Keratinocyte (primary cell): ENCODE data around the gene LRP1B. TPM values are rescaled to one million over a fixed set of nuclear protein-coding genes. Genes with fewer than 3 reads are reported as not detected.

Experiments used
- DNase-seq: peaks from one replicate; pipeline ENCODE4 v3.0.0-alpha.2; 2011; ENCODE audit warnings: low read depth, missing footprints, low spot score
- FAIRE-seq: peaks from 2 replicates; lab custom pipeline; 2011; peaks lifted over from hg19 to GRCh38; lab: Jason Lieb, UNC
- H2AFZ ChIP-seq: 2 replicates; pipeline ENCODE4 v1.6.0; 2012; ENCODE audit warnings: low read length, control low read depth, inconsistent platforms; ENCODE audit not compliant: control insufficient read depth
- H3K27ac ChIP-seq: 2 replicates; pipeline ENCODE4 v1.5.1; 2011; ENCODE audit warnings: low read length; ENCODE audit not compliant: control insufficient read depth, insufficient read depth
- H3K27me3 ChIP-seq: 3 replicates; pipeline ENCODE4 v1.6.0; 2011; ENCODE audit warnings: low read length; ENCODE audit not compliant: control insufficient read depth, insufficient read depth; ENCODE audit errors: extremely low read depth
- H3K36me3 ChIP-seq, 2 experiments: 2 replicates in 1 of 2; 3 replicates in 1 of 2; pipeline ENCODE4 v1.5.1; 2011; ENCODE audit warnings: low read length in 2 of 2, mild to moderate bottlenecking in 1 of 2; ENCODE audit not compliant: control insufficient read depth in 2 of 2, insufficient read depth in 2 of 2; ENCODE audit errors: extremely low read depth in 1 of 2
- H3K4me1 ChIP-seq: 3 replicates; pipeline ENCODE4 v1.5.1; 2011; ENCODE audit warnings: low read length; ENCODE audit not compliant: control insufficient read depth, insufficient read depth; ENCODE audit errors: extremely low read depth
- H3K4me2 ChIP-seq: 3 replicates; pipeline ENCODE4 v1.6.0; 2011; ENCODE audit warnings: low read depth, low read length; ENCODE audit not compliant: control insufficient read depth, insufficient read depth; ENCODE audit errors: extremely low read depth
- H3K4me3 ChIP-seq, 3 experiments: fragments of 200-600 bp in 1 of 3; sonication (generic) in 1 of 3; 2 replicates in 2 of 3; 3 replicates in 1 of 3; pipeline ENCODE4 v1.5.1; 2011 to 2016; ENCODE audit warnings: low read length in 3 of 3, mild to moderate bottlenecking in 3 of 3, control low read depth in 2 of 3, inconsistent platforms in 1 of 3, low read depth in 1 of 3, mixed read lengths in 1 of 3, mixed run types in 1 of 3, moderate library complexity in 1 of 3; ENCODE audit not compliant: control insufficient read depth in 2 of 3, insufficient read depth in 2 of 3; ENCODE audit errors: extremely low read depth in 1 of 3
- H3K79me2 ChIP-seq: 2 replicates; pipeline ENCODE4 v1.6.0; 2012; ENCODE audit warnings: low read length; ENCODE audit not compliant: control insufficient read depth, insufficient read depth
- H3K9ac ChIP-seq: 3 replicates; pipeline ENCODE4 v1.6.0; 2011; ENCODE audit warnings: low read length; ENCODE audit not compliant: control insufficient read depth, insufficient read depth; ENCODE audit errors: extremely low read depth
- H3K9me1 ChIP-seq: 3 replicates; pipeline ENCODE4 v1.6.0; 2011; ENCODE audit warnings: low read length; ENCODE audit not compliant: control insufficient read depth, insufficient read depth; ENCODE audit errors: extremely low read depth
- H3K9me3 ChIP-seq: 2 replicates; pipeline ENCODE4 v1.5.1; 2012; ENCODE audit warnings: low read depth, low read length; ENCODE audit not compliant: control insufficient read depth
- H4K20me1 ChIP-seq: 3 replicates; pipeline ENCODE4 v1.6.0; 2011; ENCODE audit warnings: low read length; ENCODE audit not compliant: control insufficient read depth, insufficient read depth; ENCODE audit errors: extremely low read depth
- CTCF ChIP-seq, 3 experiments: IDR thresholded peaks in 1 of 3; conservative IDR thresholded peaks in 1 of 3; optimal IDR thresholded peaks in 1 of 3; 2 replicates in 2 of 3; 3 replicates in 1 of 3; pipeline versions ENCODE3 to v1.5.1; 2011; ENCODE audit warnings: low read length in 3 of 3, mild to moderate bottlenecking in 3 of 3, moderate library complexity in 2 of 3, control low read depth in 1 of 3, inconsistent platforms in 1 of 3; ENCODE audit not compliant: insufficient read depth in 2 of 3; ENCODE audit errors: extremely low read depth in 1 of 3
- EZH2 ChIP-seq: IDR thresholded peaks from one replicate; pipeline ENCODE4 v1.6.1; 2012; ENCODE audit warnings: inconsistent platforms, mild to moderate bottlenecking, low read length, moderate library complexity
- dilution Hi-C: fragments of 300-500 bp; cut with MboI; formaldehyde crosslinking; loops from one replicate; pipeline ENCODE4 v1.7.0; 2020; ENCODE audit warnings: low sequenced_read_pairs; ENCODE audit not compliant: extremely low pct_ligation_motif_present
- polyA plus RNA-seq, 5 experiments: library from polyadenylated mRNA; depleted of rRNA in 3 of 5; stranded (reverse) in 3 of 5; stranded (forward) in 1 of 5; unstranded in 1 of 5; fragments of >200 nt; gene quantifications; 1 replicate in 1 of 5; 2 replicates in 3 of 5; 3 replicates in 1 of 5; pipeline versions ENCODE4 v1.2.1 to v1.2.3, GENCODE V29; 2011 to 2012; ENCODE audit warnings: missing spikeins in 2 of 5, low read depth in 1 of 5, low replicate concordance in 1 of 5

Gene LRP1B
- polyA plus RNA-seq, 1 donor (not counting 4 experiments of a cell fraction or from before 2014, with no cell fraction given), result not detected

GRCh38 chr2:141927536-141927935 lies 203.3 kb downstream of the LRP1B start:
- no peak overlapping the region for H2AFZ ChIP-seq
- no peak overlapping the region for H3K4me2 ChIP-seq
- H3K4me3 ChIP-seq, result no peak overlapping the region
- no peak overlapping the region for H3K27ac ChIP-seq
- no peaks in the 10 kb centered on the region for H3K36me3 ChIP-seq
- no peaks in the 10 kb centered on the region for H3K4me1 ChIP-seq
- H3K79me2 ChIP-seq, result no peaks in the 10 kb centered on the region
- H3K9me3 ChIP-seq, result no peaks in the 10 kb centered on the region
- TF ChIP-seq EZH2 (no peak), CTCF (optimal IDR thresholded peaks at IDR 0.05 in 1 of 3, IDR thresholded peaks at IDR 0.05 in 1 of 3, conservative IDR thresholded peaks at IDR 0.05 in 1 of 3; ENCODE audit: extremely low read depth in 1 of 3, insufficient read depth in 2 of 3, low read length in 3 of 3) (no peak)
- H3K9me1 ChIP-seq, result no peaks in the 10 kb centered on the region
- H3K27me3 ChIP-seq, result no peaks in the 10 kb centered on the region
- FAIRE-seq (no peak), DNase-seq (no peak)
- no peak overlapping the region for H3K9ac ChIP-seq
- dilution Hi-C loops, result no loop called here
- H4K20me1 ChIP-seq, result no peaks in the 10 kb centered on the region

GRCh38 chr2:141925511-141925910 lies 205.3 kb downstream of the LRP1B start:
- dilution Hi-C loops, result no loop called here
- Histone ChIP-seq H3K79me2 (no peaks in the 10 kb centered on the region), H3K9ac (no peak overlapping the region), H2AFZ (no peak overlapping the region), H3K4me1 (no peaks in the 10 kb centered on the region), H3K4me3 (no peak overlapping the region), H3K27me3 (no peaks in the 10 kb centered on the region), H3K4me2 (no peak overlapping the region), H3K27ac (no peak overlapping the region), H4K20me1 (no peaks in the 10 kb centered on the region), H3K36me3 (no peaks in the 10 kb centered on the region), H3K9me3 (no peaks in the 10 kb centered on the region), H3K9me1 (no peaks in the 10 kb centered on the region)
- FAIRE-seq, result no peak
- TF ChIP-seq EZH2 (no peak), CTCF (optimal IDR thresholded peaks at IDR 0.05 in 1 of 3, IDR thresholded peaks at IDR 0.05 in 1 of 3, conservative IDR thresholded peaks at IDR 0.05 in 1 of 3; ENCODE audit: extremely low read depth in 1 of 3, insufficient read depth in 2 of 3, low read length in 3 of 3) (no peak)
- no peak for DNase-seq
